Measurements from ENCODE around the gene CIT.

DNA sequence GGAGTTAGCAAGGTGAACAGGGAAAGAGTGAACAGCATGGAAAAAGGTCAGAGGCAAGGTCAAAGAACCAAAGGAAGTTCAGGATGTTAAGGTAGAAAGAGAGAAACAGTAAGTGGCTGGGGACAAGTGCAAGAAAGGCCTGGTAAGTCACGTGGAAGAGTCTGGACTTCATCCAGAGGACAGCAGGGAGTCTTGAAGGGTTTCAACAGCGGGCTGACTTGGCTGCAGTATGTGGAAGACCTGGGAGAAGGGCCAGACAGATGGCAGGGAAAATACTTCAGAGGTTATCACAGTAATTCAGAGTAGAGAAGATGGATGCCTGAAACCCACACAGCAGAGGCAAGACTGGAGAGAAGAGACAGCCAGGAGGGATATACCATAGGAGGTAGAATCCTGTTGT is 34.0 kb downstream of the CIT start:
- TF ChIP-seq, protein P1, sequence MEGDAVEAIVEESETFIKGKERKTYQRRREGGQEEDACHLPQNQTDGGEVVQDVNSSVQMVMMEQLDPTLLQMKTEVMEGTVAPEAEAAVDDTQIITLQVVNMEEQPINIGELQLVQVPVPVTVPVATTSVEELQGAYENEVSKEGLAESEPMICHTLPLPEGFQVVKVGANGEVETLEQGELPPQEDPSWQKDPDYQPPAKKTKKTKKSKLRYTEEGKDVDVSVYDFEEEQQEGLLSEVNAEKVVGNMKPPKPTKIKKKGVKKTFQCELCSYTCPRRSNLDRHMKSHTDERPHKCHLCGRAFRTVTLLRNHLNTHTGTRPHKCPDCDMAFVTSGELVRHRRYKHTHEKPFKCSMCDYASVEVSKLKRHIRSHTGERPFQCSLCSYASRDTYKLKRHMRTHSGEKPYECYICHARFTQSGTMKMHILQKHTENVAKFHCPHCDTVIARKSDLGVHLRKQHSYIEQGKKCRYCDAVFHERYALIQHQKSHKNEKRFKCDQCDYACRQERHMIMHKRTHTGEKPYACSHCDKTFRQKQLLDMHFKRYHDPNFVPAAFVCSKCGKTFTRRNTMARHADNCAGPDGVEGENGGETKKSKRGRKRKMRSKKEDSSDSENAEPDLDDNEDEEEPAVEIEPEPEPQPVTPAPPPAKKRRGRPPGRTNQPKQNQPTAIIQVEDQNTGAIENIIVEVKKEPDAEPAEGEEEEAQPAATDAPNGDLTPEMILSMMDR (IDR thresholded peaks at IDR 0.05) = no peak
- TF ChIP-seq POLR2AphosphoS5 (IDR thresholded peaks at IDR 0.05; ENCODE audit: insufficient read depth in 1 of 2, low read depth in 1 of 2) (no peak), POLR2A (IDR thresholded peaks at IDR 0.05) (no peak)

Measured in vagina (tissue), 2 donors.